SHP77 (cell line): ENCODE measurements around the gene ODAD3.

Source experiments
- DNase-seq, 2 experiments: peaks; one replicate each; lab custom pipeline; 2025; lab: John Stamatoyannopoulos, UW

Gene ODAD3

GRCh38 chr19:11375143-11375948, 59.6 kb downstream of the ODAD3 start:
- DNase-seq, result peak; percentile 70 to 75

- peak; percentile 98 for DNase-seq
Observed at GRCh38 chr19:11374433-11375142, 60.3 kb downstream of the ODAD3 start, which contains the start of gene SWSAP1. Gene SWSAP1, plus strand, starts transcription at chr19:11374666. Its CDS starts 15 bp downstream, at chr19:11374681.

GRCh38 chr19:11373885-11374432, 61.0 kb downstream of the ODAD3 start:
- DNase-seq, result no peak

GRCh38 chr19:11373166-11373884, 61.6 kb downstream of the ODAD3 start:
- peak; percentile 79 to 82 for DNase-seq

- DNase-seq, result no peak
Observed at GRCh38 chr19:11370744-11371143, 64.2 kb downstream of the ODAD3 start.
